Neuronal stem cell (in vitro differentiated cells): ENCODE data around the gene AGPS.

Source experiments
- DNase-seq: peaks from one replicate; pipeline ENCODE4 v3.0.0-alpha.2; 2013; ENCODE audit warnings: low spot score
- H2AFZ ChIP-seq: one replicate; pipeline ENCODE4 v1.6.1; 2013; ENCODE audit warnings: mild to moderate bottlenecking, low read length, inconsistent platforms
- H2AK5ac ChIP-seq: 2 replicates; pipeline ENCODE4 v1.6.1; 2013; ENCODE audit warnings: low read depth, mild to moderate bottlenecking, inconsistent platforms, low read length, moderate library complexity, mixed read lengths
- H2BK120ac ChIP-seq: 2 replicates; pipeline ENCODE4 v1.6.1; 2013; ENCODE audit warnings: low read depth, mild to moderate bottlenecking, inconsistent platforms, low read length, moderate library complexity, mixed read lengths
- H2BK12ac ChIP-seq: one replicate; pipeline ENCODE4 v1.6.1; 2013; ENCODE audit warnings: low read length, inconsistent platforms
- H2BK15ac ChIP-seq: 2 replicates; pipeline ENCODE4 v1.6.1; 2013; ENCODE audit warnings: mild to moderate bottlenecking, low read length, inconsistent platforms, mixed read lengths
- H2BK5ac ChIP-seq: one replicate; pipeline ENCODE4 v1.6.1; 2013; ENCODE audit warnings: inconsistent platforms, mild to moderate bottlenecking, low read length, moderate library complexity
- H3K14ac ChIP-seq: one replicate; pipeline ENCODE4 v1.6.1; 2013; ENCODE audit warnings: low read length, inconsistent platforms
- H3K18ac ChIP-seq: 2 replicates; pipeline ENCODE4 v1.6.1; 2013; ENCODE audit warnings: low read length, inconsistent platforms
- H3K23ac ChIP-seq: 2 replicates; pipeline ENCODE4 v1.6.1; 2013; ENCODE audit warnings: low read depth, mild to moderate bottlenecking, mixed read lengths, low read length, inconsistent platforms; ENCODE audit not compliant: poor library complexity
- H3K27ac ChIP-seq: replicated peaks from 3 replicates; pipeline ENCODE4 v1.5.1; 2013; ENCODE audit warnings: low read length, inconsistent platforms
- H3K27me3 ChIP-seq, 3 experiments: 2 replicates each; pipeline ENCODE4 v1.6.1; 2013; ENCODE audit warnings: low read length in 3 of 3, mild to moderate bottlenecking in 2 of 3, inconsistent platforms in 1 of 3, low read depth in 1 of 3, mixed read lengths in 1 of 3, moderate library complexity in 1 of 3; ENCODE audit not compliant: control insufficient read depth in 3 of 3, insufficient read depth in 3 of 3
- H3K36me3 ChIP-seq, 2 donors: replicated peaks in 1 of 2; 2 replicates each; pipeline ENCODE4 v1.6.1; 2013; ENCODE audit warnings: low read length in 2 of 2; ENCODE audit not compliant: control insufficient read depth in 2 of 2, insufficient read depth in 2 of 2
- H3K4ac ChIP-seq: 2 replicates; pipeline ENCODE4 v1.6.1; 2013; ENCODE audit warnings: inconsistent platforms, mild to moderate bottlenecking, low read length, moderate library complexity
- H3K4me1 ChIP-seq, 2 donors: 1 replicate in 1 of 2; 2 replicates in 1 of 2; pipeline ENCODE4 v1.6.1; 2013; ENCODE audit warnings: low read length in 2 of 2, low read depth in 1 of 2; ENCODE audit not compliant: control insufficient read depth in 2 of 2, insufficient read depth in 1 of 2
- H3K4me2 ChIP-seq: one replicate; pipeline ENCODE4 v1.6.1; 2013; ENCODE audit warnings: mild to moderate bottlenecking, low read length, inconsistent platforms; ENCODE audit not compliant: insufficient read depth, poor library complexity, severe bottlenecking
- H3K4me3 ChIP-seq, 2 donors: 2 replicates each; pipeline ENCODE4 v1.5.1; 2013; ENCODE audit warnings: low read length in 2 of 2, mild to moderate bottlenecking in 2 of 2, inconsistent platforms in 1 of 2, moderate library complexity in 1 of 2
- H3K79me1 ChIP-seq: one replicate; pipeline ENCODE4 v1.6.1; 2013; ENCODE audit warnings: low read depth, mild to moderate bottlenecking, inconsistent platforms, low read length, moderate library complexity
- H3K9ac ChIP-seq: one replicate; pipeline ENCODE4 v1.6.1; 2013; ENCODE audit warnings: mild to moderate bottlenecking, low read depth, low read length, inconsistent platforms; ENCODE audit not compliant: poor library complexity
- H3K9me3 ChIP-seq, 2 donors: replicated peaks in 1 of 2; 2 replicates each; pipeline versions ENCODE3 to v1.6.1; 2013; ENCODE audit warnings: low read length in 2 of 2, mild to moderate bottlenecking in 2 of 2, inconsistent platforms in 1 of 2, low read depth in 1 of 2, mixed read lengths in 1 of 2, moderate library complexity in 1 of 2; ENCODE audit not compliant: control insufficient read depth in 2 of 2, insufficient read depth in 1 of 2
- H4K8ac ChIP-seq: one replicate; pipeline ENCODE4 v1.6.1; 2013; ENCODE audit warnings: low read depth, mild to moderate bottlenecking, inconsistent platforms, low read length, moderate library complexity
- H4K91ac ChIP-seq: one replicate; pipeline ENCODE4 v1.6.1; 2013; ENCODE audit warnings: low read length, low read depth, mild to moderate bottlenecking, inconsistent platforms; ENCODE audit not compliant: poor library complexity
- WGBS, 2 donors: extraction: QIAGEN DNeasy Blood & Tissue Kit; methylation state at CpG; one replicate each; pipeline ENCODE4 v1.1.7; 2013; ENCODE audit warnings: missing lambda C conversion rate in 2 of 2, mixed read lengths in 1 of 2; ENCODE audit not compliant: insufficient read length in 2 of 2, insufficient replicate concordance in 1 of 2; ENCODE audit errors: extremely low coverage in 2 of 2; 5-methylcytosine and 5-hydroxymethylcytosine counted together

The AGPS gene

DNA sequence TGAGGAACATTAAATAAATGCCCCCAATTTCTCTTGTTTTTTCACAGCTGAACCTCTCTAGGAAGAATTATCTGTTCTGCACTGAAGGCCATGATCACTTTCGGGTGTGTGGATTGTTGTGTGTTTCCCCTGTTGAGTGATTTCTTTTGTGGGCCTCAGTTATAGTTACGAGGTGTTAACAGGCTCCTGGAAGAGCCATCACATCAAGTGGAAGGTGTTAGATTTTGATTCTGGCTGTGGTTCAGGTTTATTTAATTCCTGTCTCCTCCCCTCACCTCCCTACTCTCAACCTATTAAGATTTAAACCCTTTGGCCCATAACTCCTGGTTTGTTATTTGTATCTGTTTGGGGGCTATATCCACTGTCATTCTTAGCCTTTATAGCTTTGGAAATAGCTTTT is 182.8 kb downstream of the AGPS start:
- no peak overlapping the region for H3K23ac ChIP-seq
- WGBS, 2 donors = no CpG with 5 or more reads among the region's 2 CpGs
- H2BK5ac ChIP-seq = no peak overlapping the region
- no peak overlapping the region for H3K4ac ChIP-seq
- no peak overlapping the region for H3K4me3 ChIP-seq
- H3K36me3 ChIP-seq = no peaks in the 10 kb centered on the region
- H2AFZ ChIP-seq = no peak overlapping the region
- no peak overlapping the region for H4K91ac ChIP-seq
- no peak overlapping the region for H3K4me2 ChIP-seq
- no peak overlapping the region for H4K8ac ChIP-seq
- peaks cover 2 to 6% of the 10 kb centered on the region in 2 donors for H3K4me1 ChIP-seq
- H2BK120ac ChIP-seq = no peak overlapping the region
- no peak overlapping the region for H3K18ac ChIP-seq
- no peak overlapping the region for H2BK15ac ChIP-seq
- H3K14ac ChIP-seq = no peak overlapping the region
- no peak overlapping the region for H3K9ac ChIP-seq
- H3K27ac ChIP-seq = no peak overlapping the region
- H2BK12ac ChIP-seq = no peak overlapping the region
- no peaks in the 10 kb centered on the region for H3K79me1 ChIP-seq
- no peak overlapping the region for H2AK5ac ChIP-seq
- no peak for DNase-seq
- no peaks in the 10 kb centered on the region for H3K9me3 ChIP-seq
- no peaks in the 10 kb centered on the region for H3K27me3 ChIP-seq

DNA sequence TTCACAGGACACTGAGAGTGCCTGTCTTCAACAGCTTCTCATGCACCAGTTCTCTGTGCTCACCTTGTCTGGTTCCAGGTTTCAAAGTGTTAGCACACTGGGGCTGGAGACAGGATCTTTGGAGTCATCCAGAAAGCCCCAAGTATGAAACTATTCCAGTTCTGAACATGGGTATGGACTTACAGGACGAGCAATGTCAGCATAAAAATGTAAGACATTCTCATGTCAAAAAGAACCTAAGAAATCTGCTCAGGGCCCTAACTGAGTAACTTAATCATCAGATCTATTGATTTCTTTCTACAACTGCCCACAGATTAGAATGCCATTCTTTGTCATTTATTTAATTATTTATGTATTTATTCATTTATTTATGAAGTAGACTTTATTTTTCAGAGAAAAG is 184.5 kb downstream of the AGPS start:
- H3K23ac ChIP-seq = no peak overlapping the region
- H3K27ac ChIP-seq = no peak overlapping the region
- WGBS, 2 donors = no CpG with 5 or more reads among the region's 1 CpG
- no peak overlapping the region for H2AFZ ChIP-seq
- no peak overlapping the region for H4K91ac ChIP-seq
- no peak overlapping the region for H3K4me3 ChIP-seq
- no peak overlapping the region for H3K9ac ChIP-seq
- no peak for DNase-seq
- no peak overlapping the region for H3K4ac ChIP-seq
- no peak overlapping the region for H2BK12ac ChIP-seq
- H3K27me3 ChIP-seq = no peaks in the 10 kb centered on the region
- H3K18ac ChIP-seq = no peak overlapping the region
- H2BK120ac ChIP-seq = no peak overlapping the region
- no peak overlapping the region for H2BK15ac ChIP-seq
- H3K4me2 ChIP-seq = no peak overlapping the region
- H3K4me1 ChIP-seq = peaks cover 2 to 6% of the 10 kb centered on the region in 2 donors
- no peak overlapping the region for H3K14ac ChIP-seq
- H2AK5ac ChIP-seq = no peak overlapping the region
- no peak overlapping the region for H2BK5ac ChIP-seq
- H3K79me1 ChIP-seq = no peaks in the 10 kb centered on the region
- no peaks in the 10 kb centered on the region for H3K36me3 ChIP-seq
- no peaks in the 10 kb centered on the region for H3K9me3 ChIP-seq
- no peak overlapping the region for H4K8ac ChIP-seq

GRCh38 chr2:177578454-177578853 is 185.9 kb downstream of the AGPS start:
- H3K9me3 ChIP-seq = no peaks in the 10 kb centered on the region
- H3K27ac ChIP-seq = no peak overlapping the region
- no peaks in the 10 kb centered on the region for H3K36me3 ChIP-seq
- H4K8ac ChIP-seq = no peak overlapping the region
- whole genome bisulfite sequencing, 2 donors = no CpG with 5 or more reads among the region's 3 CpGs
- H3K23ac ChIP-seq = no peak overlapping the region
- H3K4me2 ChIP-seq = no peak overlapping the region
- no peak overlapping the region for H3K14ac ChIP-seq
- H2AK5ac ChIP-seq = no peak overlapping the region
- H3K9ac ChIP-seq = no peak overlapping the region
- no peak overlapping the region for H4K91ac ChIP-seq
- H3K4ac ChIP-seq = no peak overlapping the region
- no peak for DNase-seq
- H3K4me1 ChIP-seq = peaks cover 0 to 2% of the 10 kb centered on the region in 2 donors
- H3K79me1 ChIP-seq = no peaks in the 10 kb centered on the region
- H3K27me3 ChIP-seq = no peaks in the 10 kb centered on the region
- H2BK5ac ChIP-seq = no peak overlapping the region
- no peak overlapping the region for H3K4me3 ChIP-seq
- no peak overlapping the region for H3K18ac ChIP-seq
- H2AFZ ChIP-seq = no peak overlapping the region
- H2BK12ac ChIP-seq = no peak overlapping the region
- H2BK120ac ChIP-seq = no peak overlapping the region
- no peak overlapping the region for H2BK15ac ChIP-seq

DNA sequence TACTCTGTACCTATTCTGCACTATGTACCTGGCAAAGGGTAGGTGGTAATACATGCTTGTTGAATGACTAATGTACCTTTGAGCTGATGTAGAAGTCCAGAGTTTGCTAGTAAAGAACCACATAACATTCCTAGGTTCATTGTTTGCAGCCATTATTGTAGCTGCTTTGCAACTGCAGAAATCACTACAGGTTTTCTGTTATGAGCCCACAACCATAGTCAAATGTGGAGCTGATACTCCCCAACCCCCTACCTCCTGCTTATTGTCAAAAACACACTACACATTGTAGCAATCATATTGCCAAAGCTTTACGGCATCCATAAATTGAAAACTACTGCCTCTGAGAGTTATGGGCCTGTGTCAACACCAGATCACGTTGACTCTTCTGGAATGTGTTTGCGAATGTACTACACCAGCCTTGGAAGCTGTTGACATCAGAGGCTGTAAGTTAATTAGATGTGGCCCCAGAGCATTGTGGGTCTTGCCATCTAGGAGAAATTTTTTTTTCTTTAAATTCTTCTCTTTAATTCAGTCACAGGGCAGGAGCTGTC is 187.0 kb downstream of the AGPS start:
- H3K36me3 ChIP-seq = no peaks in the 10 kb centered on the region
- no peaks in the 10 kb centered on the region for H3K4me1 ChIP-seq
- no peak overlapping the region for H3K4me3 ChIP-seq
- H3K4me2 ChIP-seq = no peak overlapping the region
- H3K9ac ChIP-seq = no peak overlapping the region
- no peaks in the 10 kb centered on the region for H3K9me3 ChIP-seq
- H3K27me3 ChIP-seq = no peaks in the 10 kb centered on the region
- no CpG with 5 or more reads among the region's 3 CpGs for WGBS, 2 donors
- H3K79me1 ChIP-seq = no peaks in the 10 kb centered on the region
- H4K8ac ChIP-seq = no peak overlapping the region
- no peak overlapping the region for H2AFZ ChIP-seq
- no peak overlapping the region for H4K91ac ChIP-seq
- no peak overlapping the region for H3K23ac ChIP-seq
- H3K14ac ChIP-seq = no peak overlapping the region
- H2BK12ac ChIP-seq = no peak overlapping the region
- H3K18ac ChIP-seq = no peak overlapping the region
- no peak overlapping the region for H3K27ac ChIP-seq
- no peak for DNase-seq
- H2BK5ac ChIP-seq = no peak overlapping the region
- no peak overlapping the region for H2AK5ac ChIP-seq
- no peak overlapping the region for H2BK120ac ChIP-seq
- no peak overlapping the region for H2BK15ac ChIP-seq
- no peak overlapping the region for H3K4ac ChIP-seq
